Forelimb muscle (tissue), 1 donor: ENCODE data around the gene TYW3. TPM values are rescaled to one million over a fixed set of nuclear protein-coding genes. Genes with fewer than 3 reads are reported as not detected.
"Not testable (repeated sequence)": the region's sequence is repeated elsewhere in the genome, so short reads cannot be mapped to it uniquely, and the experiment has no call there.

ENCODE experiments used
- DNase-seq: peaks from one replicate; pipeline ENCODE4 v3.0.0-alpha.2; 2013; ENCODE audit warnings: low read depth
- polyA plus RNA-seq: library from polyadenylated mRNA; unstranded; fragments of 120-200 nt; gene quantifications from one replicate; pipeline ENCODE4 v1.2.1, GENCODE V29; 2013; ENCODE audit not compliant: insufficient read length

TYW3 gene
- polyA plus RNA-seq, 1 donor: 15.1 TPM

- no peak for DNase-seq
Measured at GRCh38 chr1:74731399-74732052, 1.4 kb upstream of the TYW3 start.

GRCh38 chr1:74732071-74732946 lies 643 bp upstream of the TYW3 start:
- peak; percentile 1 for DNase-seq

GRCh38 chr1:74733604-74734484 lies 892 bp downstream of the TYW3 start:
- DNase-seq: peak; percentile 52

- DNase-seq: no peak
Measured at GRCh38 chr1:74737333-74737732, 4.4 kb downstream of the TYW3 start.

- not testable (repeated sequence) for DNase-seq
Measured at GRCh38 chr1:74740307-74740980, 7.5 kb downstream of the TYW3 start.

- DNase-seq: not testable (repeated sequence)
Measured at GRCh38 chr1:74745247-74745646, 12.3 kb downstream of the TYW3 start.

- no peak for DNase-seq
Measured at GRCh38 chr1:74748960-74749359, 16.0 kb downstream of the TYW3 start.

GRCh38 chr1:74753104-74753503 lies 20.2 kb downstream of the TYW3 start:
- DNase-seq: no peak

- DNase-seq: no peak
Measured at GRCh38 chr1:74755475-74755874, 22.5 kb downstream of the TYW3 start.

- DNase-seq: not testable (repeated sequence)
Measured at GRCh38 chr1:74756650-74757049, 23.7 kb downstream of the TYW3 start.

GRCh38 chr1:74763807-74764206 lies 30.9 kb downstream of the TYW3 start:
- DNase-seq: no peak

- DNase-seq: no peak
Measured at GRCh38 chr1:74766579-74766978, 33.6 kb downstream of the TYW3 start.

- no peak for DNase-seq
Measured at GRCh38 chr1:74767490-74767889, 34.5 kb downstream of the TYW3 start.

- DNase-seq: peak; percentile 13
Measured at GRCh38 chr1:74771913-74772515, 39.1 kb downstream of the TYW3 start.

GRCh38 chr1:74772945-74773344 lies 40.0 kb downstream of the TYW3 start:
- DNase-seq: no peak

GRCh38 chr1:74773582-74773981 lies 40.6 kb downstream of the TYW3 start:
- no peak for DNase-seq

GRCh38 chr1:74775735-74776134 lies 42.8 kb downstream of the TYW3 start:
- DNase-seq: no peak

GRCh38 chr1:74777525-74777924 lies 44.6 kb downstream of the TYW3 start:
- DNase-seq: no peak

GRCh38 chr1:74779750-74780149 lies 46.8 kb downstream of the TYW3 start:
- DNase-seq: no peak

- DNase-seq: no peak
Measured at GRCh38 chr1:74780594-74780993, 47.6 kb downstream of the TYW3 start.

- DNase-seq: no peak
Measured at GRCh38 chr1:74785944-74786343, 53.0 kb downstream of the TYW3 start.
